ENCODE data around the gene PLCH1. TPM values are rescaled to one million over a fixed set of nuclear protein-coding genes. Genes with fewer than 3 reads are reported as not detected.

The PLCH1 gene
- total and polyA plus RNA-seq, 4 donors = 0.03 to 1.0 (median 0.22) TPM

DNA sequence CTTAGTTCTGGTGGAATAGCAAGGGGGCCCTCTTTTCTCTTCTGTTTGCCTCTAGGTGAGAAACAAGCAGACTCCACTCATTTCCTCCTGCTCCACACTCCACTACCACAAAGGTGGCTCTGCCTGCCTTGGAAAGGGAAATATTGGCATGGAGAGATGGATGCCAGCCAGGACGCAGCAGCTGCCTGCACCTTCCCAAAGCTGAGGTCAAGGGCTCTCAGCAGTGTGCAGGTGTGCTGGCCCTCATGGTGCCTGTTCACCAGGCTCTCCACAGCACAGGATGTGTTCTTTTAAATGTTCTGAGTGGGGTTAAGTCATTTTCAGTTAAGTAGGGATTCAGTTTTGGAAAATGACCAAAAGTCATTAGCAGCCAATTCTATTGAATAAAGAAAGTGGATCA lies 240.2 kb downstream of the PLCH1 start:
- Histone ChIP-seq H3K9me3 (ENCODE audit: control insufficient read depth in 4 of 4, low read length in 3 of 4) (no peaks in the 10 kb centered on the region), H3K27ac (ENCODE audit: low read depth in 1 of 2, low read length in 2 of 2) (no peak overlapping the region), H3K4me1 (ENCODE audit: control insufficient read depth in 4 of 4, insufficient read depth in 4 of 4, low read length in 3 of 4) (no peaks in the 10 kb centered on the region), H3K4me3 (ENCODE audit: low read depth in 1 of 3, low read length in 3 of 3) (no peak overlapping the region), H3K36me3 (ENCODE audit: control insufficient read depth in 4 of 4, insufficient read depth in 3 of 4, low read depth in 1 of 4, low read length in 3 of 4) (no peaks in the 10 kb centered on the region), H3K9ac (ENCODE audit: low read depth in 1 of 2, low read length in 2 of 2) (no peak overlapping the region), H3K27me3 (ENCODE audit: control insufficient read depth in 4 of 4, insufficient read depth in 4 of 4, low read length in 3 of 4) (no peaks in the 10 kb centered on the region)
- WGBS = 52% methylated on average over 1 of the region's 1 CpG
- no peak for DNase-seq (ENCODE audit: low spot score)
- TF ChIP-seq, protein P1, sequence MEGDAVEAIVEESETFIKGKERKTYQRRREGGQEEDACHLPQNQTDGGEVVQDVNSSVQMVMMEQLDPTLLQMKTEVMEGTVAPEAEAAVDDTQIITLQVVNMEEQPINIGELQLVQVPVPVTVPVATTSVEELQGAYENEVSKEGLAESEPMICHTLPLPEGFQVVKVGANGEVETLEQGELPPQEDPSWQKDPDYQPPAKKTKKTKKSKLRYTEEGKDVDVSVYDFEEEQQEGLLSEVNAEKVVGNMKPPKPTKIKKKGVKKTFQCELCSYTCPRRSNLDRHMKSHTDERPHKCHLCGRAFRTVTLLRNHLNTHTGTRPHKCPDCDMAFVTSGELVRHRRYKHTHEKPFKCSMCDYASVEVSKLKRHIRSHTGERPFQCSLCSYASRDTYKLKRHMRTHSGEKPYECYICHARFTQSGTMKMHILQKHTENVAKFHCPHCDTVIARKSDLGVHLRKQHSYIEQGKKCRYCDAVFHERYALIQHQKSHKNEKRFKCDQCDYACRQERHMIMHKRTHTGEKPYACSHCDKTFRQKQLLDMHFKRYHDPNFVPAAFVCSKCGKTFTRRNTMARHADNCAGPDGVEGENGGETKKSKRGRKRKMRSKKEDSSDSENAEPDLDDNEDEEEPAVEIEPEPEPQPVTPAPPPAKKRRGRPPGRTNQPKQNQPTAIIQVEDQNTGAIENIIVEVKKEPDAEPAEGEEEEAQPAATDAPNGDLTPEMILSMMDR (IDR thresholded peaks at IDR 0.05; ENCODE audit: low read depth, low read length, missing input control) = no peak
- no peak for TF ChIP-seq YY1 (IDR thresholded peaks at IDR 0.05)
- no peak for TF ChIP-seq GABPA (IDR thresholded peaks at IDR 0.05 in 1 of 2, conservative IDR thresholded peaks at IDR 0.05 in 1 of 2)
- TF ChIP-seq REST (IDR thresholded peaks at IDR 0.05) = no peak
- TF ChIP-seq HNF4G (IDR thresholded peaks at IDR 0.05) = no peak
- no peak for TF ChIP-seq RAD21 (IDR thresholded peaks at IDR 0.05)
- TF ChIP-seq HNF4A (conservative IDR thresholded peaks at IDR 0.05) = no peak

GRCh38 chr3:155502630-155503029 lies 242.2 kb downstream of the PLCH1 start:
- Histone ChIP-seq H3K36me3 (ENCODE audit: control insufficient read depth in 4 of 4, insufficient read depth in 3 of 4, low read depth in 1 of 4, low read length in 3 of 4) (no peaks in the 10 kb centered on the region), H3K4me1 (ENCODE audit: control insufficient read depth in 4 of 4, insufficient read depth in 4 of 4, low read length in 3 of 4) (no peaks in the 10 kb centered on the region), H3K27me3 (ENCODE audit: control insufficient read depth in 4 of 4, insufficient read depth in 4 of 4, low read length in 3 of 4) (no peaks in the 10 kb centered on the region), H3K4me3 (ENCODE audit: low read depth in 1 of 3, low read length in 3 of 3) (no peak overlapping the region), H3K9ac (ENCODE audit: low read depth in 1 of 2, low read length in 2 of 2) (no peak overlapping the region), H3K9me3 (ENCODE audit: control insufficient read depth in 4 of 4, low read length in 3 of 4) (no peaks in the 10 kb centered on the region), H3K27ac (ENCODE audit: low read depth in 1 of 2, low read length in 2 of 2) (no peak overlapping the region)
- 91% methylated on average over 5 of the region's 5 CpGs for WGBS
- DNase-seq (ENCODE audit: low spot score) = no peak
- TF ChIP-seq HNF4A (conservative IDR thresholded peaks at IDR 0.05) = no peak
- TF ChIP-seq HNF4G (IDR thresholded peaks at IDR 0.05) = no peak
- TF ChIP-seq YY1 (IDR thresholded peaks at IDR 0.05) = no peak
- TF ChIP-seq FOXA2 (IDR thresholded peaks at IDR 0.05) = no peak
- no peak for TF ChIP-seq REST (IDR thresholded peaks at IDR 0.05)
- no peak for TF ChIP-seq TAF1 (conservative IDR thresholded peaks at IDR 0.05)
- TF ChIP-seq SP1 (IDR thresholded peaks at IDR 0.05) = no peak
- no peak for TF ChIP-seq RXRA (IDR thresholded peaks at IDR 0.05)
- TF ChIP-seq RAD21 (IDR thresholded peaks at IDR 0.05) = no peak
- TF ChIP-seq, protein P1 (IDR thresholded peaks at IDR 0.05; ENCODE audit: low read depth, low read length, missing input control) = no peak
